ENCODE results near the gene TRIO. TPM values are rescaled to one million over a fixed set of nuclear protein-coding genes. Genes with fewer than 3 reads are reported as not detected.

Gene TRIO
- total RNA-seq, 1 experiment from 2014 or later: 68.4 TPM

DNA sequence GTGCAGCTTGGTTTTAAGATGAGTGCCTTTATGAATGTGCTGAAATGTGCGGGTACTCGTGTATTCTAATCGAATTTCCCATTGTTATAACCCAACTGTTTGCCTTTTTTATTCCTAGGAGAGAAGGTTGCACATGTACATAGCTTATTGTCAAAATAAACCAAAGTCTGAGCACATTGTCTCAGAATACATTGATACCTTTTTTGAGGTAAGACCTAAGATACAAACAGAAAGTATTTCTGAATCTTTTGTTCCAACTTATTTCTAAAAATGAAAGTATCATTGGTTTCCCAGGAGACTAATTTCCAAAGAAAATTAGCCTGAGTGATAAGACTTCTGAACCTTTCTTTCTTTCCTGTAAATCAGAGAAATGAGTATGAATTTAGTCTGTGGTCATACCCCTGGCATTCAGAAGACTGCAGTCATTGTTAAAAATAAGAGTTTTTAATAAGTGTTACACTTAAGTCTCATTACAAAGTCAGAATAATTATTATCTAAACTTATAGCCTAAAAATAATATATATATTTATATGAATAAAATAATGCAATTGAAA is 336.1 kb downstream of the TRIO start:
- Histone ChIP-seq H3K4me2 (ENCODE audit: low read length) (no peak overlapping the region), H3K79me2 (ENCODE audit: insufficient read depth, low read length) (no peaks in the 10 kb centered on the region), H2AFZ (ENCODE audit: low read depth, low read length, poor library complexity, severe bottlenecking) (no peak overlapping the region), H3K4me3 (replicated peaks in 1 of 2; ENCODE audit: low read depth in 1 of 2, low read length in 2 of 2) (no peak overlapping the region), H3K27ac (ENCODE audit: low read depth, low read length) (no peak overlapping the region), H3K9ac (ENCODE audit: low read length) (no peak overlapping the region), H3K36me3 (ENCODE audit: control insufficient read depth in 1 of 2, insufficient read depth in 2 of 2, low read length in 2 of 2) (peaks cover 12 to 28% of the 10 kb centered on the region in 2 experiments), H3K4me1 (ENCODE audit: control insufficient read depth in 1 of 2, insufficient read depth in 2 of 2, low read length in 2 of 2) (no peaks in the 10 kb centered on the region), H3K9me2 (ENCODE audit: insufficient read depth) (no peaks in the 10 kb centered on the region), H3K27me3 (ENCODE audit: insufficient read depth, low read length) (no peaks in the 10 kb centered on the region), H3K9me3 (ENCODE audit: control insufficient read depth in 1 of 2, insufficient read depth in 1 of 2, low read depth in 1 of 2, low read length in 2 of 2) (no peaks in the 10 kb centered on the region), H4K20me1 (ENCODE audit: insufficient read depth) (no peaks in the 10 kb centered on the region)
- ChIA-PET POLR2A (no interaction called here), RAD21 (ENCODE audit: low non-redundant PET in 1 of 2, low total read pairs in 2 of 2, uncharacterized antibody in 2 of 2, unreplicated experiment in 2 of 2) (no interaction called here), CTCF (no interaction called here)
- ATAC-seq (no peak), DNase-seq (ENCODE audit: low read depth, low spot score) (no peak)
- TF ChIP-seq POLR2AphosphoS5 (IDR thresholded peaks at IDR 0.05; ENCODE audit: low read depth, low read length) (no peak), ELF1 (IDR thresholded peaks at IDR 0.05; ENCODE audit: borderline replicate concordance, low read depth) (no peak)
- TF ChIP-seq, protein P1, sequence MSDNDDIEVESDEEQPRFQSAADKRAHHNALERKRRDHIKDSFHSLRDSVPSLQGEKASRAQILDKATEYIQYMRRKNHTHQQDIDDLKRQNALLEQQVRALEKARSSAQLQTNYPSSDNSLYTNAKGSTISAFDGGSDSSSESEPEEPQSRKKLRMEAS (IDR thresholded peaks at IDR 0.05): no peak
- intact Hi-C loops (cut with micrococcal nuclease): no loop called here
- no TSS peak for BruUV-seq (replicated peaks)

DNA sequence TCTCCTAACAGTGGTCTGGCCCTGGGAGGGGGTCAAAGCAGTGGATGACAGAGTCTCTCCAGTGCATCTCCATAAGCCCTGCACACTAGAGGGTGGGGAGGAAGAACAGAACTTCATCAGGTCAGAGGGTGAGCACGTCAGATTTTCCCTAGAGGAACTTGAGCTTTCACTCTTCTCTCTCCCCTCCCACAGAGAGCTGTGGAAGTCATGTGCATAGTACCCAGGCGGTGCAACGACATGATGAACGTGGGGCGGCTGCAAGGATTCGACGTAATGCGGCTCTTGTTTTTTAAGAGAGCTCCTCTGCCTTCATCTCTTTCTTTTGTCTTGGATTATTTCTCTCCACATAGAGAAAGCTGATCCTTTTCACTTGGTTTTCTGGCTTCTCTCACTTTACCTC is 338.2 kb downstream of the TRIO start:
- ChIA-PET CTCF (no interaction called here), POLR2A (no interaction called here), RAD21 (ENCODE audit: low non-redundant PET in 1 of 2, low total read pairs in 2 of 2, uncharacterized antibody in 2 of 2, unreplicated experiment in 2 of 2) (no interaction called here)
- Histone ChIP-seq H3K9ac (ENCODE audit: low read length) (no peak overlapping the region), H3K27ac (ENCODE audit: low read depth, low read length) (no peak overlapping the region), H3K4me3 (replicated peaks in 1 of 2; ENCODE audit: low read depth in 1 of 2, low read length in 2 of 2) (no peak overlapping the region), H3K4me1 (ENCODE audit: control insufficient read depth in 1 of 2, insufficient read depth in 2 of 2, low read length in 2 of 2) (no peaks in the 10 kb centered on the region), H3K9me2 (ENCODE audit: insufficient read depth) (no peaks in the 10 kb centered on the region), H3K4me2 (ENCODE audit: low read length) (no peak overlapping the region), H2AFZ (ENCODE audit: low read depth, low read length, poor library complexity, severe bottlenecking) (no peak overlapping the region), H3K9me3 (ENCODE audit: control insufficient read depth in 1 of 2, insufficient read depth in 1 of 2, low read depth in 1 of 2, low read length in 2 of 2) (no peaks in the 10 kb centered on the region), H4K20me1 (ENCODE audit: insufficient read depth) (no peaks in the 10 kb centered on the region), H3K36me3 (ENCODE audit: control insufficient read depth in 1 of 2, insufficient read depth in 2 of 2, low read length in 2 of 2) (peaks cover 11 to 26% of the 10 kb centered on the region in 2 experiments), H3K27me3 (ENCODE audit: insufficient read depth, low read length) (no peaks in the 10 kb centered on the region), H3K79me2 (ENCODE audit: insufficient read depth, low read length) (no peaks in the 10 kb centered on the region)
- DNase-seq (ENCODE audit: low read depth, low spot score) (no peak), ATAC-seq (no peak)
- no TSS peak for BruUV-seq (replicated peaks)
- intact Hi-C loops (cut with micrococcal nuclease): no loop called here
- no peak for TF ChIP-seq POLR2AphosphoS5 (IDR thresholded peaks at IDR 0.05; ENCODE audit: low read depth, low read length)
- TF ChIP-seq, protein P2, sequence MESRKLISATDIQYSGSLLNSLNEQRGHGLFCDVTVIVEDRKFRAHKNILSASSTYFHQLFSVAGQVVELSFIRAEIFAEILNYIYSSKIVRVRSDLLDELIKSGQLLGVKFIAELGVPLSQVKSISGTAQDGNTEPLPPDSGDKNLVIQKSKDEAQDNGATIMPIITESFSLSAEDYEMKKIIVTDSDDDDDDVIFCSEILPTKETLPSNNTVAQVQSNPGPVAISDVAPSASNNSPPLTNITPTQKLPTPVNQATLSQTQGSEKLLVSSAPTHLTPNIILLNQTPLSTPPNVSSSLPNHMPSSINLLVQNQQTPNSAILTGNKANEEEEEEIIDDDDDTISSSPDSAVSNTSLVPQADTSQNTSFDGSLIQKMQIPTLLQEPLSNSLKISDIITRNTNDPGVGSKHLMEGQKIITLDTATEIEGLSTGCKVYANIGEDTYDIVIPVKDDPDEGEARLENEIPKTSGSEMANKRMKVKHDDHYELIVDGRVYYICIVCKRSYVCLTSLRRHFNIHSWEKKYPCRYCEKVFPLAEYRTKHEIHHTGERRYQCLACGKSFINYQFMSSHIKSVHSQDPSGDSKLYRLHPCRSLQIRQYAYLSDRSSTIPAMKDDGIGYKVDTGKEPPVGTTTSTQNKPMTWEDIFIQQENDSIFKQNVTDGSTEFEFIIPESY (IDR thresholded peaks at IDR 0.05; ENCODE audit: extremely low read depth, insufficient replicate concordance, low read length): no peak
- no peak for TF ChIP-seq TCF7L2 (IDR thresholded peaks at IDR 0.05; ENCODE audit: borderline replicate concordance, extremely low read depth, insufficient read depth, insufficient read length)
- TF ChIP-seq JUND (IDR thresholded peaks at IDR 0.05): no peak
- no peak for TF ChIP-seq ZNF274 (IDR thresholded peaks at IDR 0.05; ENCODE audit: low read depth, low read length)
- no peak for TF ChIP-seq FOSL1 (IDR thresholded peaks at IDR 0.05; ENCODE audit: low read depth)
- TF ChIP-seq SIN3A (IDR thresholded peaks at IDR 0.05; ENCODE audit: low read depth): no peak
- TF ChIP-seq CBX3 (IDR thresholded peaks at IDR 0.05; ENCODE audit: low read depth): no peak
- TF ChIP-seq, protein P3, sequence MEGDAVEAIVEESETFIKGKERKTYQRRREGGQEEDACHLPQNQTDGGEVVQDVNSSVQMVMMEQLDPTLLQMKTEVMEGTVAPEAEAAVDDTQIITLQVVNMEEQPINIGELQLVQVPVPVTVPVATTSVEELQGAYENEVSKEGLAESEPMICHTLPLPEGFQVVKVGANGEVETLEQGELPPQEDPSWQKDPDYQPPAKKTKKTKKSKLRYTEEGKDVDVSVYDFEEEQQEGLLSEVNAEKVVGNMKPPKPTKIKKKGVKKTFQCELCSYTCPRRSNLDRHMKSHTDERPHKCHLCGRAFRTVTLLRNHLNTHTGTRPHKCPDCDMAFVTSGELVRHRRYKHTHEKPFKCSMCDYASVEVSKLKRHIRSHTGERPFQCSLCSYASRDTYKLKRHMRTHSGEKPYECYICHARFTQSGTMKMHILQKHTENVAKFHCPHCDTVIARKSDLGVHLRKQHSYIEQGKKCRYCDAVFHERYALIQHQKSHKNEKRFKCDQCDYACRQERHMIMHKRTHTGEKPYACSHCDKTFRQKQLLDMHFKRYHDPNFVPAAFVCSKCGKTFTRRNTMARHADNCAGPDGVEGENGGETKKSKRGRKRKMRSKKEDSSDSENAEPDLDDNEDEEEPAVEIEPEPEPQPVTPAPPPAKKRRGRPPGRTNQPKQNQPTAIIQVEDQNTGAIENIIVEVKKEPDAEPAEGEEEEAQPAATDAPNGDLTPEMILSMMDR (IDR thresholded peaks at IDR 0.05 in 2 of 3, conservative IDR thresholded peaks at IDR 0.05 in 1 of 3; ENCODE audit: borderline replicate concordance in 1 of 3, insufficient read depth in 1 of 3, low read depth in 2 of 3, low read length in 2 of 3): no peak
- TF ChIP-seq, protein P4, sequence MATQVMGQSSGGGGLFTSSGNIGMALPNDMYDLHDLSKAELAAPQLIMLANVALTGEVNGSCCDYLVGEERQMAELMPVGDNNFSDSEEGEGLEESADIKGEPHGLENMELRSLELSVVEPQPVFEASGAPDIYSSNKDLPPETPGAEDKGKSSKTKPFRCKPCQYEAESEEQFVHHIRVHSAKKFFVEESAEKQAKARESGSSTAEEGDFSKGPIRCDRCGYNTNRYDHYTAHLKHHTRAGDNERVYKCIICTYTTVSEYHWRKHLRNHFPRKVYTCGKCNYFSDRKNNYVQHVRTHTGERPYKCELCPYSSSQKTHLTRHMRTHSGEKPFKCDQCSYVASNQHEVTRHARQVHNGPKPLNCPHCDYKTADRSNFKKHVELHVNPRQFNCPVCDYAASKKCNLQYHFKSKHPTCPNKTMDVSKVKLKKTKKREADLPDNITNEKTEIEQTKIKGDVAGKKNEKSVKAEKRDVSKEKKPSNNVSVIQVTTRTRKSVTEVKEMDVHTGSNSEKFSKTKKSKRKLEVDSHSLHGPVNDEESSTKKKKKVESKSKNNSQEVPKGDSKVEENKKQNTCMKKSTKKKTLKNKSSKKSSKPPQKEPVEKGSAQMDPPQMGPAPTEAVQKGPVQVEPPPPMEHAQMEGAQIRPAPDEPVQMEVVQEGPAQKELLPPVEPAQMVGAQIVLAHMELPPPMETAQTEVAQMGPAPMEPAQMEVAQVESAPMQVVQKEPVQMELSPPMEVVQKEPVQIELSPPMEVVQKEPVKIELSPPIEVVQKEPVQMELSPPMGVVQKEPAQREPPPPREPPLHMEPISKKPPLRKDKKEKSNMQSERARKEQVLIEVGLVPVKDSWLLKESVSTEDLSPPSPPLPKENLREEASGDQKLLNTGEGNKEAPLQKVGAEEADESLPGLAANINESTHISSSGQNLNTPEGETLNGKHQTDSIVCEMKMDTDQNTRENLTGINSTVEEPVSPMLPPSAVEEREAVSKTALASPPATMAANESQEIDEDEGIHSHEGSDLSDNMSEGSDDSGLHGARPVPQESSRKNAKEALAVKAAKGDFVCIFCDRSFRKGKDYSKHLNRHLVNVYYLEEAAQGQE (IDR thresholded peaks at IDR 0.05; ENCODE audit: low read depth): no peak

Data from HCT116 (cell line).